ENCODE data around the gene MT1HL1.
"Not testable (repeated sequence)": the region's sequence is repeated elsewhere in the genome, so short reads cannot be mapped to it uniquely, and the experiment has no call there.

MT1HL1 gene

DNA sequence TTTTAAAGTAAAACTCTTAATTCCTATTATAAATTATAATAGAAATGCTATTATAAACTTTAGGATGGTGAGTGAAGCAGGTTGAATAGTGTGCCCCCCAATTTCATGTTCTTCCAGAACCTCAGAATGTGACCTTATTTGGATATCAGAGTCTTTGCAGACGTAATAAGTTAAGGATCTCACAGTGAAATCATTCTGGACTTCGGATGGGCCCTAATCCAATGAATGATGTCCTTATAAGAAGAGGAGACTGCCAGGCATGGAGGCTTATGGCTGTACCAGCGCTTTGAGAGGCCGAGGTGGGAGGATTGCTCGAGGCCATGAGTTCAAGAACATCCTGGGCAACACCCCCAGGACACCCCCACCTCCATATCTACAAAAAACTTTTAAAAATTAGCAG, 9.4 kb upstream of the MT1HL1 start:
- DNase-seq, result no peak

- DNase-seq, result no peak
Observed at GRCh38 chr1:237012788-237013383, 8.6 kb upstream of the MT1HL1 start.

- no peak for DNase-seq
Observed at GRCh38 chr1:237012361-237012760, 8.1 kb upstream of the MT1HL1 start.

GRCh38 chr1:237011432-237011831, 7.2 kb upstream of the MT1HL1 start:
- DNase-seq, result no peak

DNA sequence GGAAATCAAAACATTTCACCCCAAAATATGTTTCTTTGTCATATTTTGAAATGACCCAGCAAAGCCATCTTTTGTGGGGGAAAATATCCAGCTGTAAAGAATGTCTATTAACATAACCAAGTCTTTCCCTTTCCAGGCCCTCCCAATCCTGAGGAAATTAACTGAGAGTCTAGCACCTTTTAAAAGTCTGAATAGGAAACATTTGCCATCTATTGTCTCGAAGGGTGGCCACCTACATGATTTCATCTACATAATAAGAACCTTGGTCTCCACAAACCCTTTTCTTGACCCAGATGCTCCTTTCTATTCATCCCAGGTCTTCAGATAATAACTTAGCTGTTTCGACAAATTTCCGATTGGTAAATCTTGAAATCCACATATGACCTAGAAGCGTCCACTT, 5.4 kb upstream of the MT1HL1 start:
- no peak for DNase-seq

GRCh38 chr1:237007147-237007881, 3.1 kb upstream of the MT1HL1 start:
- no peak for DNase-seq

- no peak for DNase-seq
Observed at GRCh38 chr1:237005674-237006073, 1.4 kb upstream of the MT1HL1 start.

DNA sequence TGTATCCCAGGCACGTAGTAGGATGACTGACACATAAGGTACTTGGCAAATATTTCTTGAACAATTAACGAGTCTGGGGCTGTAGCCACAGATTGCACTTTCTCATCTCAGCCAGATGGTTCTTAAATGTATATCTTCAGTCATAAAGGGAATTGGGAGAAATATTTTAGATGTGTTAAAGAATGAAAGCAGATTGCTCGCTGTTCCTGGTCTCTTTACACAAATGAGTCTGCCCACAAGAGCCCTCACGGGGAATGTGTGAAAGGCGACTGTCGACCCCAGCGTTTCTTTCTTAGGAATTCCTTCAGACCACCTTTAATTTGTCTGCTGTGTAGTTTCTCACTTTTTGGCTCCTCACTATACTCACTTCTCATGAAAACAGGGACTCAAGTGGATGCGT, 725 bp downstream of the MT1HL1 start:
- no peak for DNase-seq

GRCh38 chr1:237000191-237000590, 4.0 kb downstream of the MT1HL1 start:
- no peak for DNase-seq

DNA sequence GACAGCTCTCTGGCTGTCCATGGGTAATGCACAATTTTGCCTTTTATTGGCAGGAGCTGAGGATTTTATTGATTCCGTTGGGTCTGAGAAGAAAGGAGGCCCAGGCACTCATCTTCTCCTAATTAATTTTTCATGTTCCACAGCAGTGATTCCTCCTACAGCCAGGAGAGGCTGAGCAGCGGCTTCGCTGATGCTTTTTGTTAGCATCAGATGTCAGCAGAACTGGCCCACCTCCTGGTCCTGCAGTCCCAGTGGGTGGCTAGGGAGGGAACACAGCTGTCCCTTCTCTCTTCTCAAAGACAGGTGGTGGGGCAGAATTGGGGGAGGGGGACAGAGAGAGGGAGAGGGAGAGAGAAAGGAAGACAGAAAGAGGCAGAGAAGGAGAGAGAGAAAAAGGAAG, 5.7 kb downstream of the MT1HL1 start:
- DNase-seq, result no peak

- no peak for DNase-seq
Observed at GRCh38 chr1:236997882-236998281, 6.4 kb downstream of the MT1HL1 start.

GRCh38 chr1:236997361-236997760, 6.9 kb downstream of the MT1HL1 start:
- DNase-seq, result no peak

DNA sequence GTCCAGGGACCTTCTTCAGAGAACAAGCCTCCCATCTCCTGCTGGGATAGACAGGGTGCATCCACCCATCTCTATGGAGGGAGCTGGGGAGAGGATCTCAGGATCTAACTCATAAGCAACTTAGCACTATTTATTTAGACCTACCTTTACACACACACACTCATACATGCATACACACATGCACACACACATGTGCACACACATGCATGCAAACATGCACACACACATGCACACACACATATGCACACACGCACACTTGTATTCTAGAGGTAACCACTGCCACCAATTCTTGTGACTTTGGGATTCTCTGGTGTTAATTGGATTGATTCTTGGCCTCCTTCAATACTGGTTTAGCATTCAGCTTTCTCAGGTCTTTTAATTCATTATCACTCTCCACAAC, 9.8 kb downstream of the MT1HL1 start:
- no peak for DNase-seq

GRCh38 chr1:236992449-236992848, 11.8 kb downstream of the MT1HL1 start:
- DNase-seq, result no peak

GRCh38 chr1:236990052-236990445, 14.2 kb downstream of the MT1HL1 start:
- no peak for DNase-seq

DNA sequence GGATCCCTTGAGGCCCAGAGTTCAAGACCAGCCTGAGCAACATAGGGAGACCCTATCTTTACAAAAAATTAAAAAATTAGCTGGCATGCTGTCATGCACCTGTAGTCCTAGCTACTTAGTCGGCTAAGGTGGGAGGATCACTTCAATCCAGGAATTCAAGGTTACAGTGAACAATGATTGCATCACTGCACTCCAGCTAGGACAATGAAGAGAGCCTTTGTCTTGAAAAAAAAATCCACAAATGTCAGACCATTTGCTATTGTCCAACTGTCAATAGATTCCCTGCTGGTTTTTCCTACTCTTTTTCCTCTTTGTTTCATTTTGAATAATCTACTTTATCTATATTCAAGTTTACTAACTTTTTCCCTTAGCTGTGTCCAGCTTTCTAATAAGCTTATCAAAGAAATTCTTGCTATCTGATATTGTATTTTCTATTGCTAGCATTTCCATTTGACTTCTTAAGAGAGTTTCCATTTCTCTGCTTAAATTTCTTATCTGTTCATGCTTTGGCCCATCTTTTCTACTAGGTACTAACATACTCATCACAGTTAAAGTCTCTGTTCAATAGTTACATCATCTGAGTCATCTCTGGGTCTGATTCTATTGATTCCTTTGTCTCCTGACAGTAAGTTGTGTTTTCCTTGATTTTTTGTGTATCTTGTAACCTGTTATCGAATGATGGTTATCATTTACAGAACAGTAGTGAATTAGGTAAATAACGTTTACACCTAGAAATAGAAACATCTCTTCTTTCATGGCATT, 14.8 kb downstream of the MT1HL1 start:
- no peak for DNase-seq

DNA sequence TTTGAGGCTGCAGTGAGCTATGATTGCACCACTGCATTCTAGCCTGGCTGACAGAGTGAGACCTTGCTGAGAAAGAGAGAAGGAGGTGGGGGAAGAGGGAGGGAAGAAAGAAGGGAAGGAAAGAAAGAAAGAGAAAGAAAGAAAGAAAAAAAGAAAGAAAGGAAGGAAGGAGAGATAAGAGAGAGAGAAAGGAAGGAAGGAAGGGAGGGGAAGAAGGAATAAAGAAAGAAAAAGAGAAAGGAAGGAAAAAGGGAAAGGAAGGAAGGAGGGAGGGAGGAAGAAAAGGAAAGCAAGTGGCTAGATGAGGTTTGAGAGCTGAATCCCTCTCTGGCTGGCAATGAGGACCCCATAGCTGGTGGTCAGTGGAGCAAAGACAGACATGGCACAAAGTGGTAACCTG, 20.4 kb downstream of the MT1HL1 start:
- DNase-seq, result no peak

DNA sequence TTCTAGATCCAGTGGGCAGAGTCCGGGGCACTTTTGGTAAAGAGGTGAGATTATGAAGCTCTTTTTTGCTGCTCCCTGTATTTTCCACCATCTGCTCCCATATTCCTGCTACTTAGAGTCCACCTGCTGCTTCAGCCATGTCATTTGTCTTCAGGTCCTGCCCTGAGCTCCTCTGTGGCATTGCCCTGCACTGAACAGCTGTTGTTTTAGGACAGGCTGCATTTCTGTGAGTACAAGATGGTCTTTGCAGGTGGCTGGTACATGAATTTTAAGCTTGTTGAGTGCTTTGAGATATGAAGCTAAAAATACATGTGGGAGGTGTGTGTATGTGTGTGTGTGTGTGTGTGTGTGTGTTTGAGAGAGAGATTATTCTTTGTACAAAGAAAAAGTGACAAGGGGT, 21.9 kb downstream of the MT1HL1 start:
- DNase-seq, result no peak

GRCh38 chr1:236981431-236981830, 22.8 kb downstream of the MT1HL1 start:
- not testable (repeated sequence) for DNase-seq

- DNase-seq, result no peak
Observed at GRCh38 chr1:236980673-236981072, 23.6 kb downstream of the MT1HL1 start.

- no peak for DNase-seq
Observed at GRCh38 chr1:236979149-236979900, 24.9 kb downstream of the MT1HL1 start.

DNA sequence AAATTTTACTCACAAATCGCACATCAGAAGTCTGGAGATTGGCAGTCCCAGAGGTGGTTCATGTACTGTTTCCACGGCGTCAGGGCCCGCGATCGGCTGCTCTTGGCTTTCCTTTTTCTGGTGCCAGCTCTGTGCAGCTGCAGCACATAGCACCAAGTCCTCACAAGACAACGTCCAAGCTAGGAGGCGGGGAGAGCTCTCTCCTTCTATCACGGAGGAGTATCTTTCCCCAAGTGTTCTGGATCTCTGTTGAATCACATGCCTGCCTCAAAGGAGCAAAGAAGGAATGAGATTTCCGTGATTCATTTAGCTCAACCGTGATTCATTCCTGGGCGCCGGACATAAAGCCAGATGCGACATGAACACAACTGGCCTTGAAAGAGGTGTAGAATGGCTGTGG, 25.5 kb downstream of the MT1HL1 start:
- no peak for DNase-seq

- DNase-seq, result no peak
Observed at GRCh38 chr1:236975461-236975860, 28.8 kb downstream of the MT1HL1 start.
